ENCODE data around the gene CDCA4. TPM values are rescaled to one million over a fixed set of nuclear protein-coding genes. Genes with fewer than 3 reads are reported as not detected.

The CDCA4 gene
- total RNA-seq: 31.5 to 33.9 TPM (median 32.3 TPM) in 3 replicates

DNA sequence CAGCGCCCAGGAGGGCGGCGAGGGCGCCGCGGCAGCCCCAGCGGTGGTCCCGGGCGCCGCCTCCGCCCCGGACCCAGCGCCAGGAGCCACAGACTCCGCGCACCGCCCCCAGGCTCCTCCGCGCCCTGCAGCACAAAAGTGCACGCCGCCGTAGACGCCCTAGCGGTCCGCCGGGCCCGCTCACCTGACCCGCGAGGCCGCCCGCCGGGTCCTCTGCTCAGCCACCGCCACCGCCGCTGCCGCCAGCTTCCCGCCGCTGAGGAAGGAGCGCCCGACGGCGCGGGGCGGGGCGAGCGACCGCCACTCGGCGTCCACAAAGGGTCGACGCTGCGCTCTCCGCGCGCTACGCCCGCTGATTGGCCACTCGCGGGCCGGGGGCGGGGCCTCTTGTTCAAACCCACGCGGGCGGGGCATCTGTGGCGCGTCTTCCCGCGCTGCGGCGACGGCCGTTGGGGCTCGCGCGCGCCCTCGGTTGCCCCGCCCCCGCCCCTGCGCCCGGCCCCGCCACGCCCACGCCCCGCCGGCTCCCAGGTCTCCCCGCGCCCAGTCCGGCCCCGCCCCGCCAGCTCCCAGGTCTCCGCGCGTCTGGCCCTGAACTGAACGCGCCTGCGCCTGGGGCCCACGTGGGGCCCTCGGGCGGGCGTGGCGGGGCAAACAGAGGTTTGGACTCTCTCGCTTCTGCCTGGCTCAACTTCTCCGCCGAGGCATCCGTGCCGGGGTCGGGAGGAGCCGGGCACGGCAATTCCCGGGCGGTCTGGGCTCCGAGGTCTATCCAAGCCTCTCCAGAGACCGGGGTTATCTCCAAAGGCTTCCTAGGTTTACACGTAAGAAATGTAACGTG is at the start of gene CDCA4:
Gene CDCA4 (minus strand): TSS at position 269 of the 841 bp plus-strand sequence. CDS start 9,154 bp downstream, outside the sequence.
- H3K4me1 Mint-ChIP-seq: peaks cover 47% of the 10 kb centered on the region
- no peaks in the 10 kb centered on the region for H3K36me3 Mint-ChIP-seq
- H3K27me3 Mint-ChIP-seq (ENCODE audit: low read depth): peaks cover under 1% of the 10 kb centered on the region
- H3K27ac Mint-ChIP-seq: peak within 1 kb of the TSS; percentile 98
- peak within 1 kb of the TSS; percentile 88 for H3K4me3 Mint-ChIP-seq
- no peaks in the 10 kb centered on the region for H3K9me3 Mint-ChIP-seq
- DNase-seq (ENCODE audit: low spot score in 2 of 2, unreplicated experiment in 2 of 2): peak; percentile 98
- TF ChIP-seq, protein P1, sequence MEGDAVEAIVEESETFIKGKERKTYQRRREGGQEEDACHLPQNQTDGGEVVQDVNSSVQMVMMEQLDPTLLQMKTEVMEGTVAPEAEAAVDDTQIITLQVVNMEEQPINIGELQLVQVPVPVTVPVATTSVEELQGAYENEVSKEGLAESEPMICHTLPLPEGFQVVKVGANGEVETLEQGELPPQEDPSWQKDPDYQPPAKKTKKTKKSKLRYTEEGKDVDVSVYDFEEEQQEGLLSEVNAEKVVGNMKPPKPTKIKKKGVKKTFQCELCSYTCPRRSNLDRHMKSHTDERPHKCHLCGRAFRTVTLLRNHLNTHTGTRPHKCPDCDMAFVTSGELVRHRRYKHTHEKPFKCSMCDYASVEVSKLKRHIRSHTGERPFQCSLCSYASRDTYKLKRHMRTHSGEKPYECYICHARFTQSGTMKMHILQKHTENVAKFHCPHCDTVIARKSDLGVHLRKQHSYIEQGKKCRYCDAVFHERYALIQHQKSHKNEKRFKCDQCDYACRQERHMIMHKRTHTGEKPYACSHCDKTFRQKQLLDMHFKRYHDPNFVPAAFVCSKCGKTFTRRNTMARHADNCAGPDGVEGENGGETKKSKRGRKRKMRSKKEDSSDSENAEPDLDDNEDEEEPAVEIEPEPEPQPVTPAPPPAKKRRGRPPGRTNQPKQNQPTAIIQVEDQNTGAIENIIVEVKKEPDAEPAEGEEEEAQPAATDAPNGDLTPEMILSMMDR (IDR thresholded peaks at IDR 0.05; ENCODE audit: unreplicated experiment): no peak

DNA sequence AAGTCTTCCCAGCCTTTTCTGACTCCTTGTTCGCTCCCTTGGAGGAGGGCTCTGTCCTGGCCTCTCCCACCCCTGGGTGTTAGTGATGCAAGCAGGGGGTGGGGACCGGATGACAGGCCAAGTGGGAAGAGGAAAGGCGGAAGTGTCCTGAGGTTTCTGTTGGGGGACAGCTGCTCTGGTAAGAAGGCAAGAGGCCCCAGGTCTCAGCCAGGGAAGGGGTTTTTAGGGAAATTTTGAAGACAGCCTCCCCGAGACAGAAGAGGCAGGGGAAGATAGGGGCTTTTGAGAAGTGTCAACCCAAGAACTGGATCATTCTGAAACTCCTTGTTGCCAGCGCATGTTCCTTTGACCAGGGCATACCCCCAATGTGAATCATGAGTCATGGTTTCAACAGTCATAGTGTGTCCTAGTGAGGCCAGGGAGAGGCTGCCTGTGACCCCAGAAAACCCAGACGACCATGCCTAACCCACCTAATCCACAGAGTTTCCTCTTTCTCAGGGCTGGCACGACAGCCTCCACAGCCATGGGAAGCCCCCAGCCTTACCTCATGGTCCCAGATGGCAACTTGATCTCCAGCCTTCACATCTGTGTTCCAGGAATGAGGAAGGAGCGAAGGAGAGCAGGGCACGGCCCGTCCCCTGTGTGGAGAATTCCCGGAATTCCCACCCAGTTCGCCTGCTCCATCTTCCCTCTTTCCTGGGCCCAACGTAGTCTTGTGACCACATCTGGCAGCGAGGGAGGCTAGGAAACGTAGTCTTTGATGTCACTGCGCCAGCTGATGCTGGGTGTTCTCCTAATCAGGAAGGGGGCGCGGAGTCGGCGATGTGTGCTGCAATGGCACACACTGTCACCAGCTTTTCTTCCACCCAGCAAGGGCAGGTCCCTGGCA is 49.2 kb upstream of the CDCA4 start:
- DNase-seq (ENCODE audit: low spot score in 2 of 2, unreplicated experiment in 2 of 2): no peak
- Mint-ChIP-seq H3K27me3 (ENCODE audit: low read depth) (peaks cover 14% of the 10 kb centered on the region), H3K36me3 (no peaks in the 10 kb centered on the region), H3K4me3 (no peak overlapping the region), H3K4me1 (peaks cover under 1% of the 10 kb centered on the region), H3K9me3 (no peaks in the 10 kb centered on the region), H3K27ac (no peak overlapping the region)
- TF ChIP-seq, protein P1 (IDR thresholded peaks at IDR 0.05; ENCODE audit: unreplicated experiment): no peak

DNA sequence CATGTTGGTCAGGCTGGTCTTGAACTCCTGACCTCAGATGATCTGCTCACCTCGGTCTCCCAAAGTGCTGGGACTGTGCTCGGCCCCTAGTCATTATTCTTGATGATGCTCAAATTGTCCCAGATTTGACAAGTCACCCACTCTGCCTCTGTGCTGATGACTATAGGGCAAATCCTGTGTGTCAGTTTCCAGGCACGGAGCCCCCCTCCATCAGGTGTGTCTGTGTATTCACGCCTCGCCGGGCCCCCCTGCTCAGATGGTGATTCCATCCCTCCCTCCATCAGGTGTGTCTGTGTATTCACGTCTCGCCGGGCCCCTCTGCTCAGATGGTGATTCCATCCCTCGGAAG is 48.6 kb upstream of the CDCA4 start:
- TF ChIP-seq, protein P1 (IDR thresholded peaks at IDR 0.05; ENCODE audit: unreplicated experiment): no peak
- Mint-ChIP-seq H3K9me3 (no peaks in the 10 kb centered on the region), H3K36me3 (no peaks in the 10 kb centered on the region), H3K4me1 (peaks cover 4% of the 10 kb centered on the region), H3K27me3 (ENCODE audit: low read depth) (peaks cover 14% of the 10 kb centered on the region), H3K4me3 (no peak overlapping the region), H3K27ac (no peak overlapping the region)
- peak in 1 of 2 experiments; percentile 14 for DNase-seq (ENCODE audit: low spot score in 2 of 2, unreplicated experiment in 2 of 2)

DNA sequence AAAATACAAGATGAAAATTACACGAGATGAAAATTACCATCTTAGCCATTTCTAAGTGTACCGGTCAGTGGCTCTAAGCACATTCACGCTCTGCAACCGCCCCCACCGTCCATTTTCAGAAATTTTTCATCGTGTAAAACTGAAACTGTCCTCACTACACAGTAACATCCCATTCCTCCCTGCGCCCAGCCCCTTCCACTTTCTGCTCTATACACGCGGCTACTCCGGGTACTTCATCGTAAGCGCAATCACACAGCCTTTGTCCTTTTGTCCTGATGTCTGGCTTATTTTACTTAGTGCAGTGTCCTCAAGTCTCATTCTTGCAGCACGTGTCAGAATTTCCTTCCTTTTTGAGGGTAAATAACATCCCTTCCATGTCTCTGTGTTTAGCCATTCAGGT is 47.9 kb upstream of the CDCA4 start:
- peaks cover 14% of the 10 kb centered on the region for H3K27me3 Mint-ChIP-seq (ENCODE audit: low read depth)
- H3K4me1 Mint-ChIP-seq: peaks cover 4% of the 10 kb centered on the region

DNA sequence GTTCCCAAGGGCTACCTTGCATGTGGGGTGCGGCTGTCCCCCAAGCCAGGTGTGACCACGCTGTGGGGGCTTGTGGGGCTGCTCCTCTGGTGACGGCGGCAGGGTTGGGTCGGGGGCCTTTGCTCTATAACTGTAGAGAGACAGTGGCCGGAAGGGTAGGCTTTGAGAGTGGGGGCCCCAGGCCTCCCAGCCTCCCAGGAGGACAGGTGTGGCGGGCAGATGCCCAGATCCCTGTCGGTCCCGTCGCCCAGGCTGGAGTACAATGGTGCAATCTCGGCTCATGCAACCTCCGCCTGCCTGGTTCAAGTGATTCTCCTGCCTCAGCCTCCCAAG is 47.1 kb upstream of the CDCA4 start:
- Mint-ChIP-seq H3K27me3 (ENCODE audit: low read depth) (peaks cover 12% of the 10 kb centered on the region), H3K4me1 (peaks cover 4% of the 10 kb centered on the region), H3K9me3 (no peaks in the 10 kb centered on the region), H3K4me3 (no peak overlapping the region), H3K27ac (no peak overlapping the region), H3K36me3 (no peaks in the 10 kb centered on the region)
- TF ChIP-seq, protein P1 (IDR thresholded peaks at IDR 0.05; ENCODE audit: unreplicated experiment): no peak
- DNase-seq (ENCODE audit: low spot score in 2 of 2, unreplicated experiment in 2 of 2): no peak

More for the DNA sequence above, 47.9 kb upstream of the CDCA4 start:
- TF ChIP-seq, protein P1 (IDR thresholded peaks at IDR 0.05; ENCODE audit: unreplicated experiment): no peak
- Mint-ChIP-seq H3K4me3 (no peak overlapping the region), H3K36me3 (no peaks in the 10 kb centered on the region), H3K9me3 (no peaks in the 10 kb centered on the region), H3K27ac (no peak overlapping the region)
- DNase-seq (ENCODE audit: low spot score in 2 of 2, unreplicated experiment in 2 of 2): no peak
